ELF-1 (cell line): ENCODE data around the gene IL4.

Source experiments
- DNase-seq: peaks from one replicate; pipeline ENCODE4 v3.0.0-alpha.2; 2016; ENCODE audit warnings: low read depth, low spot score

Gene IL4

GRCh38 chr5:132658381-132659302, 15.1 kb upstream of the IL4 start:
- no peak for DNase-seq

DNA sequence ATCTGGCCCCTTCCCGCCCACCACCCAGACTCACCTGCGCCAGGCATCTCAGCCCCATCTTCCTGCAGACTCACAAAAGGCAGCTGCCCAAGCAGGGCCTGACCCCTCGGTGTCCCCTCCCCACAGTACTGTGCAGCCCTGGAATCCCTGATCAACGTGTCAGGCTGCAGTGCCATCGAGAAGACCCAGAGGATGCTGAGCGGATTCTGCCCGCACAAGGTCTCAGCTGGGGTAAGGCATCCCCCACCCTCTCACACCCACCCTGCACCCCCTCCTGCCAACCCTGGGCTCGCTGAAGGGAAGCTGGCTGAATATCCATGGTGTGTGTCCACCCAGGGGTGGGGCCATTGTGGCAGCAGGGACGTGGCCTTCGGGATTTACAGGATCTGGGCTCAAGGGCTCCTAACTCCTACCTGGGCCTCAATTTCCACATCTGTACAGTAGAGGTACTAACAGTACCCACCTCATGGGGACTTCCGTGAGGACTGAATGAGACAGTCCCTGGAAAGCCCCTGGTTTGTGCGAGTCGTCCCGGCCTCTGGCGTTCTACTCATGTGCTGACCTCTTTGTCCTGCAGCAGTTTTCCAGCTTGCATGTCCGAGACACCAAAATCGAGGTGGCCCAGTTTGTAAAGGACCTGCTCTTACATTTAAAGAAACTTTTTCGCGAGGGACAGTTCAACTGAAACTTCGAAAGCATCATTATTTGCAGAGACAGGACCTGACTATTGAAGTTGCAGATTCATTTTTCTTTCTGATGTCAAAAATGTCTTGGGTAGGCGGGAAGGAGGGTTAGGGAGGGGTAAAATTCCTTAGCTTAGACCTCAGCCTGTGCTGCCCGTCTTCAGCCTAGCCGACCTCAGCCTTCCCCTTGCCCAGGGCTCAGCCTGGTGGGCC, 13.9 kb upstream of the IL4 start:
- DNase-seq, result no peak

GRCh38 chr5:132661231-132662003, 12.4 kb upstream of the IL4 start:
- DNase-seq, result no peak

GRCh38 chr5:132662004-132662401, 11.8 kb upstream of the IL4 start:
- no peak for DNase-seq

DNA sequence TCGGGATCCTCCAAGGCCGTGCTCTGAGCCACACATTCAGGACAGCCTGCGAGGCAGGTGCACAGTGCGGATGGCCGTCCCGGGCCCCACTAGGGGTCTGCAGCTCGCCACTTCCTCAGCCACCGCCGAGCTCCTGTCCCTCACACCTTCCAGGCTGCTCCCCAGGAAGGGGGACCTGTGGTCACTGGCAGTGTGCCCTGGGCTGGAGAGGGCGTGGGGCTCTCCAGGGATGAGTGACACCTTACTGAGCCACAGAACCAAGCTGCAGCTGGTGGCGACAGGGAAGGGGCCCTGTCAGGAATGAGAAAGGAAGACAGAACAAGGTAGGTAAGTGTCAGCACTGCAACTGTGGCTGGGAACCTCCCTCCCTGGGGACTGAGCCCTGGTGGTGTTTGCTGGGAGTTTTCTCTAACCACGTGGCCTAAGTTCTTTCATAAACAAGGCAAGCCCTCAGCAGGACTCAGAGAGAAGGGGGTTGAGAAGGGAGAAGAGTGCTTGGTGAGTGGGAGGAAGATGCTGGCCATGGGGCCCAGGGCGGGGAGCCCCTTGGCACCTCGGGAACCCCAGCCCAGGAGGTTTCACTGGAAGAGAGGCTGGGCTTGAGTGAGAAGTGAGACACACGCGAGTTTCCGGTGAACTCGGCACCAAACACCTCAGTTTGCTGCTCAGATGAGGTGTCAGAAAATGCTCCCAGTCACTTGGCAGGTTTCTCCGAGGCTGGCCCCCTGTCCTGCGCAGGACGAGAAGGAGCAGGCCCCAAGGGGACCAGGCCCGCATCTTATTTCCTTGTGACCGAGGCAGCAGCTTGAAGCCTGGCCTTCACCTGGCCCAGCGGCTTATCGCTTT, 10.6 kb upstream of the IL4 start:
- peak; percentile 48 for DNase-seq

GRCh38 chr5:132663771-132664695, 9.8 kb upstream of the IL4 start:
- no peak for DNase-seq

- DNase-seq, result no peak
These were observed 9.0 kb upstream of the IL4 start for GRCh38 chr5:132664696-132665209.

DNA sequence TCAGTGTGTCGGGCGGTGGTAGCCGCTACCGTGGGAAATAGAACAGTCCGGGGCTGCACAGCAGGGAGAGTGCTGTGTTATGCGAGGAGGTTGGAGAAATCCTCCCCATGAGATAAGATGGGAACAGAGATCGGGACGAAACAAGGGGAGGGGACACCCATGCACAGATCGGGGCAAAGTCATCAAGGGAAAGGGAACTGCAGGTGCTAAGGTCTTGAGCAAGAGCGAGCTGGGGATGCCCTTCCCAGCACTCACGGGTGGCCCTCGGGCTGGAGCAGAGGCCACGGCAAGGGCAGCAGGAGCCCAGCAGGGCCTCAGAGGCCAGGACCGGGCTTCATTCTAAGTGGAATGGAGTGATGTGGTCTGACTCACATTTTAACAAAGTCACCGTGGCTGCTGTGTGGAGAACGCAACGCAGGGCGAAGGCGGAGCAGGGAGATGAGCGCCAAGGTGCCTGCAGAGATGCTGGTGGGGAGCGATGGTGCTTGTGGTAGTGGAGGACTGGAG, 8.2 kb upstream of the IL4 start:
- DNase-seq, result no peak

- DNase-seq, result no peak
These were observed 7.3 kb upstream of the IL4 start for GRCh38 chr5:132666310-132667123.

DNA sequence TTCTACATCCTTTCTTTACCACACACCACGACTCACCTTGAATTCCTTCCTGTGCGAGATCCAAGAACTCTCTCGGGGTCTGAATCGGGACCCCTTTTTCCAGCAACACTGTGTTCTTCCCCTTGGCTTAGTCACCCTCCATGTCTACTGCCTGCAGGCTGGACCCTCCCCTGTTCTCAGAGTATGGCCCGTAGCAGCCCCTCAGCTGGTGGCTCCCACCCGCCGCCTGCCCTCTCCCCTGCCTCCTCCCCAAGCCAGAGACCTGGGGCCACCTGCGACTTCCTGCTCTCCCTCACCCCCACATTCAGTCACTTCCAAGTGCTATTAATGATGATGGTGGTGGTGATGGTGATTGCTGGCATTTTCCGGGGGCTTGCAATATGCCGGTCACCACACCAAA, 6.5 kb upstream of the IL4 start:
- no peak for DNase-seq

GRCh38 chr5:132667761-132668705, 5.8 kb upstream of the IL4 start:
- peak; percentile 16 for DNase-seq

DNA sequence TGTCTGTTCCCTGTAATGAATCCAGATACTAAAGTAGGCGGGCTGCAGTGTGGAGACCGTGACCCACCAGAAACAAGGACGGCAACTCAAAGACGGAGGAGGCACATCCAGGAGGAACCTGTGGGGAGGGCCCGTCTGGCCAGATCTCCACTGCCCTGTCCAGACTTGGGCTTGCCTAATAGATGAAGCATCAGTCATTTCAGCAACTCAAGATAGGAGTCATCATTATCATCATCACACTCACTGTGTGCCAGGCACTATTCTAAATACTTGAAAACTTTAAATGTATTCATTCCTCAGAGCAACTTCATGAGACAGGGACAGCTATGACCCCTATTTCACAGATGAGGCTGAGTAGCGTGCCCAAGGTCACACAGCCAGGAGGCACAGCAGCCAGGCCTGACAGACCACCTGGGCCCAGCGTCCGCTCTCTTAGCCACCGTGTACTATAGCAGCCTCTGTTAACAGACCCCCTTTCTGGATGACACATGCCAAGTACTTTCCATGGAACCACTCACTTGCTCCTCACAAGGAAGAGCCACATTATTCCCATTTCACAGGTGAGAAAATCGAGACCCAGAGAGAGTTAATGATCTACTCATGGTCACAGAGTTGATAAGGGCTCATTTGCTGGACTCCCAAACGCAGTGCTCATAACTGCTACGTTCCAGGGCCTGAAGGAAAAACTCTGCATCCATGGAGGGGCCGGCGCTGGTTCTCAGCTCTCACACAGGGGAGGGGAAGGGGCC, 4.9 kb upstream of the IL4 start:
- no peak for DNase-seq

GRCh38 chr5:132669455-132669820, 4.4 kb upstream of the IL4 start:
- no peak for DNase-seq

DNA sequence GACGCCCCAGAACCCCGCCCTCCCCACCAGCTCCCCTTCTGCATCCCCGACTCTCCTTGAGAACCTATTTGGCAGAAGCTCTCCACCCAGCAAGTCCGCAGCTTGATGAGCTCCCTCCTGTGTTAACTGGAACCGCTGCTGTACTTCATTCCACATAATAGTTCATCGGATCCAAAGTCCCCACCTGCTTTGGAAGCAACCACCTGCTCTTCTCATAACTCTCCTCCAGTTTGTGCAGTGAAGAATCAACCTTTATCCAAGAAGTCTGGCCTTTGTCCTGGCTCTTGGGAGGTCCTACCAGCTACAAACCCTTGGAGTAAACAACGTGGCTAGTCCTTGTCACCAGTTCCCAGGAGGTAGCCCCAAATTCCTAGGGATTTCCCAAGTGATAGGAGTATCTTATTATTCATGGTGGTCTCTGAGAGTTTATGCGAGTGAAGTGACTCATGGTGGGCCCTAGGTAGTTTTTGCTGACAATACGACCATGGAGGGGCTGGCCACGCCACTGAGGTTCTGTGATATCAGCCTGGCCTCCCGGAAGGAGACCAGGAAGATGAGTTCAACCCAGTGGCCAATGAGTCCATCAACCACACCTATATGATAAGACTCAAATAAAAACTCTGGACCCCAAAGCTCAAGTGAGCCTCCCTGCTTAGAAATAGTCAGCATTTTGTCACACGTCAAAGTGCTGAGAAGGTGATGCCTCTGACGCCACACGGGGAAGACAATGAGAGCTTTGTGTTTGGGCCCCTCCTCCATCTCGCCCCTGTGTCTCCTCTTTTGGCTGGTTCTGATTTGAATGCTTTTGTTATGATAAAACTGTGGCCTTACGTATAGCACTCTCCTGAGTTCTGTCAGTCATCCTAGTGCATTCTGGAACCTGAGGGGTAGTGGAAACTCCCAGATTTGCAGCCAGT, 3.6 kb upstream of the IL4 start:
- peak; percentile 27 for DNase-seq

- DNase-seq, result no peak
These were observed 2.8 kb upstream of the IL4 start for GRCh38 chr5:132671000-132671399.

DNA sequence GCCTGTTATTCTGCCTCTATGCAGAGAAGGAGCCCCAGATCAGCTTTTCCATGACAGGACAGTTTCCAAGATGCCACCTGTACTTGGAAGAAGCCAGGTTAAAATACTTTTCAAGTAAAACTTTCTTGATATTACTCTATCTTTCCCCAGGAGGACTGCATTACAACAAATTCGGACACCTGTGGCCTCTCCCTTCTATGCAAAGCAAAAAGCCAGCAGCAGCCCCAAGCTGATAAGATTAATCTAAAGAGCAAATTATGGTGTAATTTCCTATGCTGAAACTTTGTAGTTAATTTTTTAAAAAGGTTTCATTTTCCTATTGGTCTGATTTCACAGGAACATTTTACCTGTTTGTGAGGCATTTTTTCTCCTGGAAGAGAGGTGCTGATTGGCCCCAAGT, 301 bp upstream of the IL4 start:
- no peak for DNase-seq
